Erythroblast (primary cell): ENCODE data around the gene ATG2B.

Experiments used
- GATA1 ChIP-seq: IDR thresholded peaks from 2 replicates; pipeline ENCODE4 v1.6.1; 2011; ENCODE audit warnings: low read depth, mild to moderate bottlenecking, control low read depth, low read length, moderate library complexity
- POLR2A ChIP-seq: IDR thresholded peaks from 2 replicates; pipeline ENCODE4 v1.6.1; 2011; ENCODE audit warnings: mild to moderate bottlenecking, low read length

GRCh38 chr14:96250485-96250884 lies 112.7 kb downstream of the ATG2B start:
- TF ChIP-seq POLR2A: no peak
- TF ChIP-seq GATA1: no peak
